IPS DF 4.7 (cell line): ENCODE measurements around the gene HMGXB3.
"Not testable (repeated sequence)": the region's sequence is repeated elsewhere in the genome, so short reads cannot be mapped to it uniquely, and the experiment has no call there.

Experiments used
- DNase-seq: peaks from one replicate; pipeline ENCODE4 v3.0.0-alpha.2; 2013; ENCODE audit warnings: low spot score; ENCODE audit errors: extremely low read depth

The HMGXB3 gene

DNA sequence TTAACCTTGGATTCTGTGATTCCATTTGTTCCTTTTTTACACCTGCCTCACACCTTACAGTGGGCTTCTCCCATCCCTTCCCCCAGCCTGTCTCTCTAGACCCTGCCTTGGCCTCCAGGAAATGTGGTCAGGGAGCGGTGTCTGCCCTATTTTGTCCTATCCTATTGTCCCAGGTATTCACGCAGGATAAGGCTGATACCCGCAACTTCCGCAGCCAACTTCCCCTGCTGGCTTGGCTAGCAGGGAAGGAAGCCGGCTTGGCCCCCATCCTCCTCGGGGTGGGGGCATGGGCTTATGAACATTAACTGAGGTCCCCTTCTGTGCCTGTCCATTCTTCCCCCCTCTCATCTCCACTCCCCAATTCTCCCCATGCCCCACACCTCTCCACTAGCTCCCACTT is 82.3 kb downstream of the HMGXB3 start:
- DNase-seq: no peak

DNA sequence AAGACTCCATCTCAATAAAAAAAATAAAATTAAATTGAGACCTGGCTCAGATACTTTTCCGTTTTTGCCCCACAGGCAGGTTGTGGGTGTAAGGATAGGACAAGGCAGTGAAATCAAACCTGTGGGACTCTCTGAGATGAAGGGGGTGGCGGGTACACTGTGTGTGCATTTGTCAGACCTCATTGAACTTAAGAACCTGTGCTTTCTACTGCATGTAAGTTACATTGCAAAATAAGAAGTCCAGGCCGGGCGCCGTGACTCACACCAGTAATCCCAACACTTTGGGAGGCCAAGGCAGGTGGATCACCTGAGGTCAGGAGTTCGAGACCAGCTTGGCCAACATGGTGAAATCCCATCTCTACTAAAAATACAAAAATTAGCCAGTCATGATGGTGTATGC is 84.2 kb downstream of the HMGXB3 start:
- not testable (repeated sequence) for DNase-seq

DNA sequence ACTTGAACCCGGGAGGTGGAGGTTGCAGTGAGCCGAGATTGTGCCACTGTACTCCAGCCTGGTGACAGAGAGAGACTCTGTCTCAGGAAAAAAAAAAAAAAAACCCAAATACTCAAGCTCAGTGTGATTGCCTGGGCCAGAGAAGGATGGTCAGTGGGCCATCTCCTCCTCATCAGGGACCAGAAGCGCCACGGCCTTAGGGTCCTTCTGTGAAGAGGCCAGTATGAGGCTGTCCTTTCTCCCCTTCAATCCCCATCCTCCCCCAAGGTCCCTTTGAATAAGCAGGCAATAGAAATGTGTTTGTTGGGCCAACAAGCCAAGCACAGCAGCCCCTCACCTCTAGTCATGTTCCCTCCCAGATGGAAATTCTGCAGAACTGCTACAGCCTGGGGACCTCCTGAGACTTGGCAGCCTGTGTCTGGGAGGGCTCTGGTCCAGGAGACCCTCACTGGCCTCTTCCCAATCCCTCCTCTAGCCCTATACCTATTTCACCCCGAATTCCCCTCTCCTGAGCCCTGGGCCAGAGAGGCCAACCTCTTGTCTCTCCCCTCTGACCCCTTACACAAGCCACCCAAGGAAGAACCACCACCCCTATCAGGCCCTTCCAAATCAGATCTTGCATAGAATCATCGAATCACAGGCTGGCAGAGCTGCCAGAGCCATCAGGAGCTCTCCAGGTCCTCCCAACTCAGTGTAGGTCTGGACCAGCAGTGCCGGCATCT is 84.8 kb downstream of the HMGXB3 start:
- DNase-seq: no peak

DNA sequence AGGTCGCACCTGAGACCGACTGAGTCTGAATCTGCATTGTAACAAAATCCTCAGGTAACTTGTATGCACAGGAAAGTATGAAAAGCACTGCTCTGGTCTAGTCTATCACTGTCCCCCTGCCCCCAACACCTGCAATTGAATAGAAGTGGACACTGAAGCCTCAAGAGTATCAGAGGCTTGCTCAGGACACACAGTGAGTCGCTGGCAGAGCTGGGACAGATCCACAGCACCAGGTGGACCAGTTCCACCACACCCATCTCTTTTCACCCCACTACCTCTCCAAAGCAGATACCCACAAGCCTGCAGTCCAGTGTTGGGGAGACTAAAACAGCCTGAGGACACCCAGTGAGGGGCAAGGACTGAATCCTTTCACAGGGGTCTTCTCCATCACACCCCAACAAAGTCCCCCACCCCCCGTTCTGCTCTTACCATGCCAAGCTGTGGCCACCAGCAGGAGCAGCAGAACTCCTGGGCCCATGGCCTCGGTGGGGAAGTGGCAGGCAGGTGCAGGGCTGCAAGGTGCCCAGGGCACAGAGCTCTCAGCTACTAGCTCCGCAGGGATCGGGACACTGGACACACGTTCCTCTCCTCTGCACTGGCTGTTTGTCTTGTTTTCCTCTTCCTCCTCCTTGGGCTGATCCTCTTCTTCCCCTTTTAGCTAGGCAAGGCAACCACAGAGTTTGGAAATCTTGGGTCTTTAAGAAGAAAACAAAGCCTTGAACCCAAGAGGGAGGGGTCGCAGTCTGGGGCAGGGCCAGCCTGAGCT is 85.6 kb downstream of the HMGXB3 start, which contains the start of gene CSF1R:
Gene CSF1R (minus strand): TSS at position 605 of the 766 bp plus-strand sequence. CDS start 127 bp downstream, at position 478.
- no peak for DNase-seq

DNA sequence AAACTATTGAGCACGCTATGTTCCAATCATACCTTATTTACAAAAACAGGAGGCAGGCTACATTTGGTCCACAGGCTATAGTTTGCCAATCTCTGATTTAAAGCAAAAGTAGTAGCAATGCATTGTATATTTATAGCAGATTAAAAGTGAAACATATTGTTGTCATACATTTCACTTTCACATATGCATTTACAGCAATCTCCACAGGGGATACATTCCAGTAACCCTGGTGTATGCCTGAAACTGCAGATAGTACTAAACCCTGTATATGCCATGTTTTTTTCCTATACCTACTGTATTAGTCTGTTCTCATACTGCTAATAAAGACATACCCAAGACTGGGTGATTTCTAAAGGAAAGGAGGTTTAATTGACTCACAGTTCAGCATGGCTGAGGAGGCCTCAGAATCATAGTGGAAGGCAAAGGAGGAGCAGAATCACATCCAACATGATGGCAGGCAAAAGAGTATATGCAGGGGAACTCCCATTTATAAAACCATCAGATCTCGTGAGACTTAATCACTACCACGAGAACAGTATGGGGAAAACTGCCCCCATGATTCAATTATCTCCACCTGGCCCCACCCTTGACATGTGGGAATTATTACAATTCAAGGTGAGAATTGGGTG is 91.7 kb downstream of the HMGXB3 start:
- no peak for DNase-seq

DNA sequence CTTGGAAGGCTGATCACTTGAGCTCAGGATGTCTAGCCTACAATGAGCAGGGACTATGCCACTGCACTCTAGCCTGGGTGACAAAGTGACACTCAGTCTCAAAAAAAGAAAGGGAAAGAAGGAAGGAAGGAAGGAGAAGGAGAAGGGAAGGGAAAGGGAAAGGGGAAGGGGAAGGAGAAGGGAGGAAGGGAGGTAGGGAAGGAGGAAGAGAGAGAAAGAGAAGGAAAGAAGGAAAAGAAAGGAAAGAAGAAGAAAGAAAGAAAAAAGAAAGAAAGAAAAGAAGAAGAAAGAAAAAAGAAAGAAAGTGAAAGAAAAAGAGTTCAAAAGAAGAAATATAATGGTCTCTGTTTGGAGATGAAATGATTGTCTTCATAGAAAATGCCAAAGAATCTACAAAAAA is 96.6 kb downstream of the HMGXB3 start:
- DNase-seq: no peak

DNA sequence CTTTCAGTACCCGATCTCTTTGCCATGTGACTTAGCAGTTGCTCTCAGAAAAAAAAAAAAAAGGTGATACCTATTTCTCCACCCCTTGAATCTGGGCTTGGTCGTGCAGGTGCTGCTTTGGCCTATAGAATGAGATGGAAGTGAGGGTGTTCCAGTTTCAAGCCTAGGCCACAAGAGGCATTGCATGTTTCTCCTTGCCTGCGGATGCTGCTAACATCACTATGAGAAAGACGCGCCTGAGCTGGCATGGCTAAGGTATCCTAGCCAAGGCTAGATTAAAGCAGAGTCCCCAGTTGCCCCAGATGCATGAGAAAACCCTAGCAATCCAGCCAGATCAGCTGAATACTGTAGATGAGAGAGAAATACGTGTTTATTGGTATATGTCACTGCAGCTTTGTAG is 100.5 kb downstream of the HMGXB3 start:
- DNase-seq: no peak
